ENCODE measurements around the gene MPI.

DNA sequence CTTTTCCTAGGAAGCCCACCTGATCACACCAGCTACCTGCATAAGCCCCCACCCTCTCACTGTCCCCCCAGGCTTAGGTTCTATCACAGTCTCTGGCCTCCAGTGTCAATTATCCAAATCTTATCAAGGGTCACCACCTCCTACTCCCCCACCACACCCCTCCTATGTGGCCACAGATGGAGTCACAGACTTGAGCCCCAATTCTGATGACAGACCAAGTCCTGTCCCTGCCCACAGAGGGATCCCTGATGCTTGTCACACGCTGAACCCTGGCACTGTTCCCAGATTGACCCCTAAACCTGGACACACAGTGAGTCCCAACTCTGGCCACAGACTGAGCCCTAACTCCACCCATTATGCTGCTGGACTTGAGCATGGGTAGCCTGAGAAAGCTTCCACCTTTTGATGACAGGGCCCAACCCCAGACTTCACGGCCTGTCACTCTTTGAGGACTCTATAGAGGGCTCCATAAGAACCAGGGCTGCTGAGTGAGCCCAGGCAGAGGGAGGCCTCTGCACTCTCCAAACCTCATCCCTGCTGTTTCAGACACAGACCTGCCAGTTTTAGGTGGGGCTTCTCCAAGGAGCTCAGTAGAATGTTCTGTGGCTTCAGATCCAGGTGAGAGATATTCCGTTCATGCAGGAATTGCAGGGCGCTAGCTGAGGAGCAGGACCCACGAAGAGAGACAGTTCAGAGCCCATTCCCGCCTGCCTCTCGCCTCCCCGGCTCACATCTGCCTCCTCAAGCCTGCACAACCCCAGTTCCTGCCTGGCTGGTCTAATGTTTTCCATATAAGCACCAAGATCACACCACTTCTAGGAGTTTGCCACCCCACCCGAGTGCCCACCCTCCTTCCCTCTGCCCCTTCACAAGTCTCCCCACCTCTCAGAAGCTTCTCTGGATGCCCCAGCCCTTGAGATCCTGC, 48.7 kb upstream of the MPI start:
- TF ChIP-seq EZH2 (IDR thresholded peaks at IDR 0.05; ENCODE audit: insufficient read depth, poor library complexity, severe bottlenecking) = no peak
- no peak for TF ChIP-seq EZH2phosphoT487 (IDR thresholded peaks at IDR 0.05; ENCODE audit: insufficient read depth, low read depth)
